SK-N-MC (cell line): ENCODE measurements around the gene PRRC2A.

Source experiments
- DNase-seq: peaks from one replicate; pipeline ENCODE4 v3.0.0-alpha.2; 2011; ENCODE audit warnings: low read depth, low spot score
- H3K27ac ChIP-seq: fragments of 200-600 bp; sonication (generic); 2 replicates; pipeline ENCODE4 v1.5.1; 2016; ENCODE audit warnings: mixed run types
- H3K36me3 ChIP-seq: fragments of 200-600 bp; sonication (generic); 2 replicates; pipeline ENCODE4 v1.6.1; 2017; ENCODE audit warnings: antibody characterized with exemption, low read length, mixed read lengths; ENCODE audit not compliant: insufficient read depth
- H3K4me3 ChIP-seq: fragments of 200-600 bp; sonication (generic); 2 replicates; pipeline ENCODE4 v1.5.1; 2016
- H3K9ac ChIP-seq: fragments of 200-600 bp; sonication (generic); 2 replicates; pipeline ENCODE4 v1.8.0; 2017; ENCODE audit warnings: mixed run types, mixed read lengths; ENCODE audit not compliant: insufficient read length
- H3K9me3 ChIP-seq: fragments of 200-600 bp; sonication (generic); 2 replicates; pipeline ENCODE4 v1.6.1; 2017; ENCODE audit warnings: low read depth, mild to moderate bottlenecking, antibody characterized with exemption, low read length, moderate library complexity, mixed read lengths
- EZH2 ChIP-seq: fragments of 200-600 bp; sonication (generic); IDR thresholded peaks from one replicate; pipeline ENCODE4 v1.6.1; 2017; ENCODE audit warnings: antibody characterized with exemption
- FOXP2 ChIP-seq: optimal IDR thresholded peaks from 2 replicates; pipeline ENCODE3; 2011; ENCODE audit warnings: mild to moderate bottlenecking, moderate library complexity; ENCODE audit not compliant: insufficient read depth; ENCODE audit errors: extremely low read length, control extremely low read depth
- POLR2AphosphoS5 ChIP-seq: IDR thresholded peaks from 2 replicates; pipeline ENCODE4 v1.6.1; 2012; ENCODE audit warnings: mild to moderate bottlenecking, low read depth, low read length, borderline replicate concordance

Gene PRRC2A

DNA sequence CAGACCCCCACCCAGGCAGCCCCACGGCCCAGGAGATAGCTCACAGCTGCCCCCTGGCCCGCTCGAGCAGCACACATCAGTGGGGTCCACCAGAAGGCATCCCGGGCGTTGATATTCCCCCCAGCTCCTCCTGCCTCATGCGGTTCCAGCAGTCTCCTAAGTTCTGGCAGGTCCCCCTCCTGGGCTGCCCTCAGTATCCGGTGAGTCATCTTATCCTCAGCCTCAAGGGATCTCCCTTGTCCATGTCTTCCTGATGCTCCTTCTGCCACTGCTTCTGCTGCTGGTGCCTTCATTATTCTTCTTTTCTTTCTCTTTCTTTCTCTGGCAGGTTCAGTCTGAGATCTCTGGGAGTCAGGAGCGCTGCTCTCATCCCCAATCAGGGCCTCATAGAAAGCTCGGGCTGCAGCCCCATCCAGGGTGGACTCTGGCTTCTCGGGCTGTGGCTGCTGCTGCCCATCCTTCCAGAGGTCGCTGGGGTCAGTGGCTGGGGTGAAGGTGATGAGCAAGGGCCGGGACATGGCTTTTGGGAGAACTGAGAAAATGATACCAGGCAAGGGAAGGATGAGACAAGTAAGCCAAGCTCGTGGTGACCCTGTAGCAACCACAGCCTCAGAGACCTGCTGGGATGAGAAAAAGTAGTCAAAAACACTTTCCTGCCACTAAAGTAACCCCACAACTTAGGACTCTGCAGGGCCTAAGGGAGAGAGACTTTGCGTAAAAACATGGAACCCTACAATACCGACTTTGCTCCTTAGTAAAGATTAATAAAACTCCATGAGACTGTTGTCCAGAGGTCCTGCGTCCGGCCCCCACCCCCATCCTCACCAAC, 43.7 kb downstream of the PRRC2A start:
- H3K4me3 ChIP-seq = peak overlapping the region; percentile 95
- peaks cover 45% of the 10 kb centered on the region for H3K36me3 ChIP-seq
- peak overlapping the region; percentile 98 for H3K27ac ChIP-seq
- no peaks in the 10 kb centered on the region for H3K9me3 ChIP-seq
- DNase-seq = no peak
- TF ChIP-seq POLR2AphosphoS5 = no peak
- peak overlapping the region; percentile 98 for H3K9ac ChIP-seq

DNA sequence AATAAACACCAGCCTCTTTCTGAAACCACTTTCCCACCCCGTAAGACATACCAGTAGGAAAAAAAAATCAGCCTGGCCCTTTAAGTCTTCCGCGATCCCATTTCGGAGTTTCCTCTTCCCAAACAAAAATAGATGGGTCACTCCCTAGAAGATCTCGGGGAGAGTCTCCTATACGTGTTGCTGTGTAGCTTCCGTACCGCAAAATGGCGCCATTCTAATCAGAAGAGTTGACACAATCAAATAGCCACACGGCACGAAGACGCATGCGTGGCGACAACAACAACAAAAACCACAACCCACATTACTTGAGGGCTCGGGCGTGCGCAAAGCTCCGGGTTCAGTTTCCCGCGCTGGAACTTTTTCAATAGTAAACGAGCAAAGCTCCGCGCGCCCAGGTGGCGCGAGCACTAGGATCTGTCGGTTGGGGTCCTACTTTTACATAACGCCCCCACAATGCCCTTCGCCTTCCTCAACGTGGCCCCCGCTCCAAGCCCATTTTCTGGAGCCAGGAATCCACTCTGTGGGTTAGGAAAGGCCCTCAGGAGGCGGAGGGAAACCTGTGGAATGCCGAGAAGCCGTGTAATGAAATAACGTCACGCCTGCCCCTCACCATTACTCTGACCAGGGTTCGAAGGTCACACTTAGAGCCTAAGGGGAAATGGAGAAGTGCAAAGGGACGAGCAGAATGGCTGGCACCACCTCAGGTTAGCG, 44.4 kb downstream of the PRRC2A start, which contains the start of gene GPANK1:
GPANK1 (minus strand) TSS at position 208 of the 711 bp plus-strand sequence. CDS start 519 bp downstream, outside the sequence.
- TF ChIP-seq FOXP2 = peak; percentile 100
- TF ChIP-seq EZH2 = no peak
- TF ChIP-seq POLR2AphosphoS5 = peak; percentile 81
- H3K27ac ChIP-seq = peak within 1 kb of the TSS; percentile 98
- peaks cover 53% of the 10 kb centered on the region for H3K36me3 ChIP-seq
- DNase-seq = peak; percentile 92
- peak within 1 kb of the TSS; percentile 98 for H3K9ac ChIP-seq
- H3K9me3 ChIP-seq = no peaks in the 10 kb centered on the region
- H3K4me3 ChIP-seq = peak within 1 kb of the TSS; percentile 95

DNA sequence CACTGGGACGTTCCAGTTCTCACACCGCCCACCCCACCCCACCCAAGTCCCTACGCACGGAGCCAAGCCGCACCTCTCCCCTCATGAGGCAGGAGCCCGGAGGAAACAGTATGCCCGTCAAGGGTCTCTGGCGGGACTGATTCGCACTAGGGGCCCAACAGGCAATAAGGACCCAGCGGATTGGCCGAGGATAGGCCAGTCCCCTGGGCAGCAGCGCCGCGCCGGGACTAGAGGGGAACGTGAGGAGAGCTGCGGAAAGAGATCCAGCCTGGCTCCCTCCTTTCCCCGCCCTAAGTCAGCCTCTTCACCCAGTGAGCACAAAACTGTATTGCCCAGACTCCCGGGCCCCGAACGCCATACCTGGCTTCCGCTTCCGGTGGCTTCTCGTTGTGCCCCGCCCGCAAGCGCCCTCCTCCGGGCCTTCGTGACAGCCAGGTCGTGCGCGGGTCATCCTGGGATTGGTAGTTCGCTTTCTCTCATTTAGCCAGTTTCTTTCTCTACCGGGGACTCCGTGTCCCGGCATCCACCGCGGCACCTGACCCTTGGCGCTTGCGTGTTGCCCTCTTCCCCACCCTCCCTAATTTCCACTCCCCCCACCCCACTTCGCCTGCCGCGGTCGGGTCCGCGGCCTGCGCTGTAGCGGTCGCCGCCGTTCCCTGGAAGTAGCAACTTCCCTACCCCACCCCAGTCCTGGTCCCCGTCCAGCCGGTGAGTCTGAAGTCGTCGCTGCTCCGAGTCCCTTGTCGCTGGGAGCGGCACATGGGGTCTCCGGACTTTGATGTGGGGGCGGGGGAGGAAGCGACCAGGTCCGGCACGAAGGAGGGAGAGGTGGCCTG, 45.2 kb downstream of the PRRC2A start, which contains the start of gene CSNK2B:
CSNK2B (plus strand) TSS at position 580 of the 836 bp plus-strand sequence. CDS start 752 bp downstream, outside the sequence.
- peak within 1 kb of the TSS; percentile 98 for H3K27ac ChIP-seq
- H3K4me3 ChIP-seq = peak within 1 kb of the TSS; percentile 95
- H3K9ac ChIP-seq = peak within 1 kb of the TSS; percentile 98
- peaks cover 61% of the 10 kb centered on the region for H3K36me3 ChIP-seq
- no peak for TF ChIP-seq EZH2
- peak; percentile 83 for TF ChIP-seq POLR2AphosphoS5
- peak; percentile 88 for TF ChIP-seq FOXP2
- peak; percentile 96 for DNase-seq
- H3K9me3 ChIP-seq = no peaks in the 10 kb centered on the region

DNA sequence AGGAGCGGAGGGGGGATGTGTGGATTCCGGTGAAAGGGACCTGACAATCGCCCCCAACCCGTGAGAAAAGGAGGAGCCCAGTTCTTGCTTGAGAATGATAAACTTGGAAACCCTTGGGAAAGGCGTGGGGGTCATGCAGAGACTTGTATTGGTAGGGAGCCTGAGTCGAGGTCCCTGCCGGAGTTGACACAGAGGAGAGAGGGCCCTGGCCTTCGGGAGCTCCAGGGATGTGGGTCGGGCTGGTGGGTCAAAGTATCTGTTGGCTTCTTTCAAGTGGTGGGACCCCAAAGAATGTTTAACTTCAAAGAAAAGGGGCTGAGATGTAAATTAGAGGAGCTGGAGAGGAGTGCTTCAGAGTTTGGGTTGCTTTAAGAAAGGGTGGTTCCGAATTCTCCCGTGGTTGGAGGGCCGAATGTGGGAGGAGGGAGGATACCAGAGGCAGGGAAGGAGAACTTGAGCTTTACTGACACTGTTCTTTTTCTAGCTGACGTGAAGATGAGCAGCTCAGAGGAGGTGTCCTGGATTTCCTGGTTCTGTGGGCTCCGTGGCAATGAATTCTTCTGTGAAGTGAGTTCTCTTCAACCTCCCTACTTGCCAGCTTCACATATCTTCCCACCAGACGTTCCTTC, 45.9 kb downstream of the PRRC2A start:
- Histone ChIP-seq H3K4me3 (peak overlapping the region; percentile 95), H3K36me3 (peaks cover 68% of the 10 kb centered on the region), H3K9me3 (no peaks in the 10 kb centered on the region), H3K27ac (no peak overlapping the region), H3K9ac (peak overlapping the region; percentile 97)
- DNase-seq = no peak
- TF ChIP-seq FOXP2 (no peak), POLR2AphosphoS5 (no peak), EZH2 (no peak)

GRCh38 chr6:31669676-31670075, 49.2 kb downstream of the PRRC2A start, which contains the start of gene LY6G5B:
Gene LY6G5B (plus strand): TSS chr6:31669976. CDS start chr6:31670951, 975 bp downstream.
- Histone ChIP-seq H3K27ac (no peak within 1 kb of the TSS), H3K4me3 (no peak within 1 kb of the TSS), H3K36me3 (peaks cover 59% of the 10 kb centered on the region), H3K9me3 (no peaks in the 10 kb centered on the region), H3K9ac (no peak within 1 kb of the TSS)
- TF ChIP-seq FOXP2 = no peak
- TF ChIP-seq EZH2 = no peak
- TF ChIP-seq POLR2AphosphoS5 = no peak
- no peak for DNase-seq

GRCh38 chr6:31676322-31676903, 55.9 kb downstream of the PRRC2A start:
- no peak for TF ChIP-seq POLR2AphosphoS5
- TF ChIP-seq FOXP2 = no peak
- TF ChIP-seq EZH2 = no peak
- no peak for DNase-seq
- Histone ChIP-seq H3K9me3 (no peaks in the 10 kb centered on the region), H3K36me3 (peaks cover 12% of the 10 kb centered on the region; the same call in 1 of the 2 replicates), H3K4me3 (no peak overlapping the region), H3K9ac (no peak overlapping the region), H3K27ac (no peak overlapping the region)

DNA sequence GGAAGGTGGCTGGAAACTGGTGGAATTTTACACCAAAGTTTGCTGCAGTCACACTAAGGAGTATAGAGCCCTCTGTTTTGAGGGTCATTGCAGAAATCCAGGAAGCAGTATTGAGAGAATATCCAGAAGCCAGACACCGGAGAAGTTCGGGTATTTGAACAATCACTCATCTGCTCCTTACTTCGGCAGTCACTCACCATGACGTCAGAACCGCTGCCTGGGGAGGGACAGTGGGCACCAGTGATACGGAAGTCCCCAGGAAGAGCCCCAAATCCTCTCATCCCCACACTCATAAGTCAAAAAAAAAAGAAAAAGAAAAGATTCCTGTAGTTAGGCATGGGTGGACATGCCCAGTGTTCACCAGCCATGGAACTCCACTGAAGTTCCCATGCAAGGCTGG, 56.4 kb downstream of the PRRC2A start:
- peaks cover 7% of the 10 kb centered on the region; the same call in 1 of the 2 replicates for H3K36me3 ChIP-seq
- H3K27ac ChIP-seq = no peak overlapping the region
- H3K9me3 ChIP-seq = no peaks in the 10 kb centered on the region
- no peak overlapping the region for H3K9ac ChIP-seq
- no peak for TF ChIP-seq FOXP2
- DNase-seq = no peak
- H3K4me3 ChIP-seq = no peak overlapping the region
